Measurements from ENCODE around the gene SLC24A4.
"Not testable (repeated sequence)": the region's sequence is repeated elsewhere in the genome, so short reads cannot be mapped to it uniquely, and the experiment has no call there.

SLC24A4 gene

GRCh38 chr14:92400579-92401444 is 77.8 kb downstream of the SLC24A4 start:
- Histone ChIP-seq H3K4me2 (ENCODE audit: low read length) (peak overlapping the region; percentile 49), H3K9me3 (ENCODE audit: control insufficient read depth, insufficient read depth, low read length) (peaks cover 10% of the 10 kb centered on the region)

GRCh38 chr14:92401561-92401960 is 78.6 kb downstream of the SLC24A4 start:
- Histone ChIP-seq H3K27me3 (ENCODE audit: control insufficient read depth, low read length) (peaks cover 9% of the 10 kb centered on the region), H3K4me2 (ENCODE audit: low read length) (no peak overlapping the region), H3F3A (ENCODE audit: control insufficient read depth, insufficient read depth) (no peaks in the 10 kb centered on the region), H3K9me3 (ENCODE audit: control insufficient read depth, insufficient read depth, low read length) (peaks cover 16% of the 10 kb centered on the region), H3K4me3 (ENCODE audit: low read length) (no peak overlapping the region), H3K27ac (ENCODE audit: low read depth, low read length) (no peak overlapping the region), H3K4me1 (ENCODE audit: control insufficient read depth, low read length) (peaks cover 15% of the 10 kb centered on the region), H3K79me2 (ENCODE audit: control insufficient read depth, low read length) (no peaks in the 10 kb centered on the region), H4K20me1 (ENCODE audit: control insufficient read depth, insufficient read depth, low read depth, low read length) (no peaks in the 10 kb centered on the region), H3K9me2 (replicated peaks; ENCODE audit: control insufficient read depth, low read length) (no peaks in the 10 kb centered on the region), H3K36me3 (ENCODE audit: control insufficient read depth, low read length) (no peaks in the 10 kb centered on the region)
- TF ChIP-seq CTCF (IDR thresholded peaks at IDR 0.05; ENCODE audit: low read depth, low read length, poor library complexity, severe bottlenecking) (no peak), EZH2phosphoT487 (IDR thresholded peaks at IDR 0.05; ENCODE audit: borderline replicate concordance, low read length) (no peak)

More at GRCh38 chr14:92400579-92401444, 77.8 kb downstream of the SLC24A4 start:
- H3K27ac ChIP-seq (ENCODE audit: low read depth, low read length): peak overlapping the region; percentile 12
- no peaks in the 10 kb centered on the region for H3K9me2 ChIP-seq (replicated peaks; ENCODE audit: control insufficient read depth, low read length)
- no peaks in the 10 kb centered on the region for H4K20me1 ChIP-seq (ENCODE audit: control insufficient read depth, insufficient read depth, low read depth, low read length)
- H3K4me3 ChIP-seq (ENCODE audit: low read length): peak overlapping the region; percentile 30
- TF ChIP-seq CTCF (IDR thresholded peaks at IDR 0.05; ENCODE audit: low read depth, low read length, poor library complexity, severe bottlenecking) (no peak), EZH2phosphoT487 (IDR thresholded peaks at IDR 0.05; ENCODE audit: borderline replicate concordance, low read length) (no peak)
- no peaks in the 10 kb centered on the region for H3F3A ChIP-seq (ENCODE audit: control insufficient read depth, insufficient read depth)
- H3K79me2 ChIP-seq (ENCODE audit: control insufficient read depth, low read length): no peaks in the 10 kb centered on the region
- peaks cover 15% of the 10 kb centered on the region for H3K4me1 ChIP-seq (ENCODE audit: control insufficient read depth, low read length)
- H3K36me3 ChIP-seq (ENCODE audit: control insufficient read depth, low read length): no peaks in the 10 kb centered on the region
- peaks cover 9% of the 10 kb centered on the region for H3K27me3 ChIP-seq (ENCODE audit: control insufficient read depth, low read length)

GRCh38 chr14:92402500-92402899 is 79.5 kb downstream of the SLC24A4 start:
- H4K20me1 ChIP-seq (ENCODE audit: control insufficient read depth, insufficient read depth, low read depth, low read length); H3K36me3 ChIP-seq (ENCODE audit: control insufficient read depth, low read length); H3K79me2 ChIP-seq (ENCODE audit: control insufficient read depth, low read length); H3K27me3 ChIP-seq (ENCODE audit: control insufficient read depth, low read length); H3K9me2 ChIP-seq (replicated peaks; ENCODE audit: control insufficient read depth, low read length); H3K4me3 ChIP-seq (ENCODE audit: low read length); H3F3A ChIP-seq (ENCODE audit: control insufficient read depth, insufficient read depth); H3K27ac ChIP-seq (ENCODE audit: low read depth, low read length); H3K4me2 ChIP-seq (ENCODE audit: low read length): not testable (repeated sequence)
- peaks cover 16% of the 10 kb centered on the region for H3K9me3 ChIP-seq (ENCODE audit: control insufficient read depth, insufficient read depth, low read length)
- H3K4me1 ChIP-seq (ENCODE audit: control insufficient read depth, low read length): peaks cover 15% of the 10 kb centered on the region

- Histone ChIP-seq H3K4me1 (ENCODE audit: control insufficient read depth, low read length) (peaks cover 15% of the 10 kb centered on the region), H3F3A (ENCODE audit: control insufficient read depth, insufficient read depth) (no peaks in the 10 kb centered on the region), H3K4me3 (ENCODE audit: low read length) (no peak overlapping the region), H3K27ac (ENCODE audit: low read depth, low read length) (no peak overlapping the region), H3K36me3 (ENCODE audit: control insufficient read depth, low read length) (no peaks in the 10 kb centered on the region), H3K4me2 (ENCODE audit: low read length) (no peak overlapping the region), H3K27me3 (ENCODE audit: control insufficient read depth, low read length) (no peaks in the 10 kb centered on the region), H4K20me1 (ENCODE audit: control insufficient read depth, insufficient read depth, low read depth, low read length) (no peaks in the 10 kb centered on the region), H3K79me2 (ENCODE audit: control insufficient read depth, low read length) (no peaks in the 10 kb centered on the region), H3K9me2 (replicated peaks; ENCODE audit: control insufficient read depth, low read length) (no peaks in the 10 kb centered on the region), H3K9me3 (ENCODE audit: control insufficient read depth, insufficient read depth, low read length) (peaks cover 16% of the 10 kb centered on the region)
- no peak for TF ChIP-seq CTCF (IDR thresholded peaks at IDR 0.05; ENCODE audit: low read depth, low read length, poor library complexity, severe bottlenecking)
- no peak for TF ChIP-seq EZH2phosphoT487 (IDR thresholded peaks at IDR 0.05; ENCODE audit: borderline replicate concordance, low read length)
These were observed 81.1 kb downstream of the SLC24A4 start for GRCh38 chr14:92404018-92404417.
